PC-3 (cell line): ENCODE measurements around the gene C1orf116. TPM values are rescaled to one million over a fixed set of nuclear protein-coding genes. Genes with fewer than 3 reads are reported as not detected.

Experiments used
- total RNA-seq: library from RNA; depleted of rRNA; stranded (reverse); fragments of >200 nt; gene quantifications from 2 replicates; pipeline ENCODE4 v1.2.3, GENCODE V29; 2014; rRNA removed

C1orf116 gene
- total RNA-seq, 1 experiment from 2014 or later, result 34.9 TPM

Other genes starting within 250 kb of the C1orf116 start
- not detected in 2 replicates for gene IL20, start 167.1 kb downstream of the C1orf116 start, total RNA-seq
- 1.8 and 1.9 TPM in 2 replicates for gene IL24, start 135.3 kb downstream of the C1orf116 start, total RNA-seq
- gene FCMR, start 110.8 kb downstream of the C1orf116 start, total RNA-seq, result 1.5 and 4.6 TPM in 2 replicates
- not detected in 2 replicates for gene PIGR, start 86.3 kb downstream of the C1orf116 start, total RNA-seq
- not detected in 2 replicates for gene FCAMR, start 62.3 kb downstream of the C1orf116 start, total RNA-seq
- gene YOD1, start 18.5 kb upstream of the C1orf116 start, total RNA-seq, result 54.0 and 63.9 TPM in 2 replicates
- gene PFKFB2, start 20.5 kb upstream of the C1orf116 start, total RNA-seq, result 37.5 and 48.6 TPM in 2 replicates
- not detected in 2 replicates for gene C4BPB, start 56.1 kb upstream of the C1orf116 start, total RNA-seq
- not detected in 2 replicates for gene C4BPA, start 71.5 kb upstream of the C1orf116 start, total RNA-seq